ENCODE results near the gene CLDN4.
"Not testable (repeated sequence)": the region's sequence is repeated elsewhere in the genome, so short reads cannot be mapped to it uniquely, and the experiment has no call there.

The CLDN4 gene, protein sequence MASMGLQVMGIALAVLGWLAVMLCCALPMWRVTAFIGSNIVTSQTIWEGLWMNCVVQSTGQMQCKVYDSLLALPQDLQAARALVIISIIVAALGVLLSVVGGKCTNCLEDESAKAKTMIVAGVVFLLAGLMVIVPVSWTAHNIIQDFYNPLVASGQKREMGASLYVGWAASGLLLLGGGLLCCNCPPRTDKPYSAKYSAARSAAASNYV

DNA sequence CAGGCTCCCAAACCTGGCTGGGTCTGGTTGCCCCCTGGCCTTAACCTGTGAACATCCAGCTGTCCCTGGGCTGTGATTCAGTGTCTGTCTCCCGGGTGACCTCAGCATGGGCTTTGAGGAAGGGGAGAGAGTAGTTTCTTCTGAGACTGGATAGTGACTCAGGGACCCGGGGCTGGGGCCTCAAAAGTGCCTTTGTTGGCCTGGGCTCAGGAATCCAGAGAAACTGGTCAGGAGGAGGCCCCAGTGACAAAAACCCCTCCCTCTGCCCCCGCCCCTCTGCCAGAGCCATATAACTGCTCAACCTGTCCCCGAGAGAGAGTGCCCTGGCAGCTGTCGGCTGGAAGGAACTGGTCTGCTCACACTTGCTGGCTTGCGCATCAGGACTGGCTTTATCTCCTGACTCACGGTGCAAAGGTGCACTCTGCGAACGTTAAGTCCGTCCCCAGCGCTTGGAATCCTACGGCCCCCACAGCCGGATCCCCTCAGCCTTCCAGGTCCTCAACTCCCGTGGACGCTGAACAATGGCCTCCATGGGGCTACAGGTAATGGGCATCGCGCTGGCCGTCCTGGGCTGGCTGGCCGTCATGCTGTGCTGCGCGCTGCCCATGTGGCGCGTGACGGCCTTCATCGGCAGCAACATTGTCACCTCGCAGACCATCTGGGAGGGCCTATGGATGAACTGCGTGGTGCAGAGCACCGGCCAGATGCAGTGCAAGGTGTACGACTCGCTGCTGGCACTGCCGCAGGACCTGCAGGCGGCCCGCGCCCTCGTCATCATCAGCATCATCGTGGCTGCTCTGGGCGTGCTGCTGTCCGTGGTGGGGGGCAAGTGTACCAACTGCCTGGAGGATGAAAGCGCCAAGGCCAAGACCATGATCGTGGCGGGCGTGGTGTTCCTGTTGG is at the start of gene CLDN4:
TSS of gene CLDN4 (plus strand) at position 316 of the 903 bp plus-strand sequence. CDS start at position 522, 206 bp downstream.
- no peak for DNase-seq (ENCODE audit: low read depth)
- TF ChIP-seq, protein P1, sequence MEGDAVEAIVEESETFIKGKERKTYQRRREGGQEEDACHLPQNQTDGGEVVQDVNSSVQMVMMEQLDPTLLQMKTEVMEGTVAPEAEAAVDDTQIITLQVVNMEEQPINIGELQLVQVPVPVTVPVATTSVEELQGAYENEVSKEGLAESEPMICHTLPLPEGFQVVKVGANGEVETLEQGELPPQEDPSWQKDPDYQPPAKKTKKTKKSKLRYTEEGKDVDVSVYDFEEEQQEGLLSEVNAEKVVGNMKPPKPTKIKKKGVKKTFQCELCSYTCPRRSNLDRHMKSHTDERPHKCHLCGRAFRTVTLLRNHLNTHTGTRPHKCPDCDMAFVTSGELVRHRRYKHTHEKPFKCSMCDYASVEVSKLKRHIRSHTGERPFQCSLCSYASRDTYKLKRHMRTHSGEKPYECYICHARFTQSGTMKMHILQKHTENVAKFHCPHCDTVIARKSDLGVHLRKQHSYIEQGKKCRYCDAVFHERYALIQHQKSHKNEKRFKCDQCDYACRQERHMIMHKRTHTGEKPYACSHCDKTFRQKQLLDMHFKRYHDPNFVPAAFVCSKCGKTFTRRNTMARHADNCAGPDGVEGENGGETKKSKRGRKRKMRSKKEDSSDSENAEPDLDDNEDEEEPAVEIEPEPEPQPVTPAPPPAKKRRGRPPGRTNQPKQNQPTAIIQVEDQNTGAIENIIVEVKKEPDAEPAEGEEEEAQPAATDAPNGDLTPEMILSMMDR (conservative IDR thresholded peaks at IDR 0.05; ENCODE audit: low read depth, low read length), result no peak
- no peak within 1 kb of the TSS for H3K4me3 ChIP-seq (ENCODE audit: low read depth, low read length)

DNA sequence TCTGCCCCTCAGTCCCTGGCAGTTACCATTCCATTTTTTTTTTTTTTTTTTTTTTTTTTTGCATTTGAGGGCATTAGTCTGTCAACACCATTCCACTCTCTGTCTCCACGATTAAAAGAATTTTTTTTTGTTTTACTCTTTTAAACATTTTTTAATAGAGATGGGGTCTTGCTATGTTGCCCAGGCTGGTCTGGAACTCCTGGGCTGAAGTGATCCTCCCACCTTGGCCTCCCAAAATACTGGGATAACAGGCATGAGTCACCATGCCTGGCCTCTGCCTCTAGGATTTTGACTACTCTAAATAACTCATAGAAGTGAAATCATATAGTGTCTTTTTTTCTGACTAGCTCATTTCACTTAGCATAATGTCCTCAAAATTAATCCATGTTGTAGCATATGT is 44.2 kb upstream of the CLDN4 start:
- DNase-seq (ENCODE audit: low read depth), result no peak
- no peak overlapping the region for H3K4me3 ChIP-seq (ENCODE audit: low read depth, low read length)
- TF ChIP-seq, protein P1 (conservative IDR thresholded peaks at IDR 0.05; ENCODE audit: low read depth, low read length), result no peak

DNA sequence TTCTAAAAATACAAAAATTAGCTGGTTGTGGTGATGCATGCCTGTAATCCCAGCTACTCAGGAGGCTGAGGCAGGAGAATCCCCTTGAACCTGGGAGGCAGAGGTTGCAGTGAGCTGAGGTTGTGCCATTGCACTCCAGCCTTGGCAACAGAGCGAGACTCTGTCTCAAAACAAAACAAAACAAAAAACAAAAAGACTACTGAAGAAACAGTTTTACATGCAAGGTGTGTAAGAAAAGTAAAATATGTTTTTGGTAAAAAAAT is 43.1 kb upstream of the CLDN4 start:
- not testable (repeated sequence) for DNase-seq (ENCODE audit: low read depth)

DNA sequence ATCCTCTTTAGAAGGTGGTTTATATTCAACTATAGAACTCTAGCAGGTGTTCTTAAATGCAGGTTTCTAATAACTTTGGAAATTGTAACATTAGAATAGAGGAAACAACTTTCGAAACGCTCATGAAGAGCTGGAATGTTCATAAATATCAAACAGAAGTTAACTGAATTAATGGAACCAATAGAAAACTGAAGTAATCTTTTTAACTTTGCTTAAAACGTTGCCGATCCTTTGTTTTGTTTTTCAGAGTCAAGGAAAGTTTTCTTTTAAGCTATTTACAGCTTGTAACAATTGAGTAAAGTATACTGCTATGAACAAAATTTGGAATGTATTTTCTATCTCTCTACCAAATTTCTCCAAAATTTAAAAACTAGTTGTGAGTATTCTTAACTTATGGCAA is 41.7 kb upstream of the CLDN4 start:
- TF ChIP-seq, protein P1 (conservative IDR thresholded peaks at IDR 0.05; ENCODE audit: low read depth, low read length), result no peak
- H3K4me3 ChIP-seq (ENCODE audit: low read depth, low read length), result no peak overlapping the region
- DNase-seq (ENCODE audit: low read depth), result no peak

More for the DNA sequence above, 43.1 kb upstream of the CLDN4 start:
- H3K4me3 ChIP-seq (ENCODE audit: low read depth, low read length), result not testable (repeated sequence)

DNA sequence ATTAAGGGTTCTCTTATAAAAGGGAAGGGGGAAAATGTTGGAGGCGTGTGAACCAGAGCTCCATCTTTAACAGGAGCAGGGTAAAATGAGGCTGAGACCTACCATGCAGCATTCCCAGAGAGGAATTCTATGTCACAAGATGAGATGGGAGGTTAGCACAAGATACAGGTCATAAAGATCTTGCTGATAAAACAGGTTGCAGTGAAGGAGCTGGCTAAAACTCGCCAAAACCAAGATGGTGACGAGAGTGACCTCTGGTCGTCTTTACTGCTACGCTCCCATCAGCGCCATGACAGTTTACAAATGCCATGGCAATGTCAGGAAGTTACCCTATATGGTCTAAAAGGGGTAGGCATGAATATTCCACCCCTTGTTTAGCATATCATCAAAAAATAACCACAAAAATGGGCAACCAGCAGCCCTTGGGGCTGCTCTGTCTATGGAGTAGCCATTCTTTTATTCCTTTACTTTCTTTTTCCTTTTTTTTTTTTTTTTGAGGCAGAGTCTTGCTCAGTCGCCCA is 39.6 kb upstream of the CLDN4 start:
- not testable (repeated sequence) for DNase-seq (ENCODE audit: low read depth)

DNA sequence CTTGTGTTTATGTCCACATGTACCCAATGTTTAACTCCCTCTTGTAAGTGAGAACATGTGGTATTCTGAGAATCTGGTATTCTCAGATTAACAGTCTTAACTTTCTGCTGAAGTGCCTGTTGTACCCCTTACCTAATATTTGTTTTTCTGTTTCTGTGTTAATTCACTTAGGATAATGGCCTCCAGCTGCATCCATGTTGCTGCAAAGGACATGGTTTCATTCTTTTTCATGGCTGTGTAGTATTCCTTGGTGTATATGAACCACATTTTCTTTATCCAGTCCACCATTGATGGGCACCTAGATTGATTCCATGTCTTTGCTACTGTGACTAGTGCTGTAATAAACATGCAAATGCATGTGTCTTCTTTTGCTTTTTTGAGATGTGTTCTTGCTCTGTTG is 35.6 kb upstream of the CLDN4 start:
- H3K4me3 ChIP-seq (ENCODE audit: low read depth, low read length); DNase-seq (ENCODE audit: low read depth): not testable (repeated sequence)

More for the DNA sequence above, 39.6 kb upstream of the CLDN4 start:
- H3K4me3 ChIP-seq (ENCODE audit: low read depth, low read length), result not testable (repeated sequence)

DNA sequence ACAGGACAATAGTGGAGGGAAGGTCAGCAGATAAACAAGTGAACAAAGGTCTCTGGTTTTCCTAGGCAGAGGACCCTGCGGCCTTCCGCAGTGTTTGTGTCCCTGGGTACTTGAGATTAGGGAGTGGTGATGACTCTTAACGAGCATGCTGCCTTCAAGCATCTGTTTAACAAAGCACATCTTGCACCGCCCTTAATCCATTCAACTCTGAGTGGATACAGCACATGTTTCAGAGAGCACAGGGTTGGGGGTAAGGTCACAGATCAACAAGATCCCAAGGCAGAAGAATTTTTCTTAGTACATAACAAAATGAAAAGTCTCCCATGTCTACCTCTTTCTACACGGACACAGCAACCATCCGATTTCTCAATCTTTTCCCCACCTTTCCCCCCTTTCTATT is 34.1 kb upstream of the CLDN4 start:
- DNase-seq (ENCODE audit: low read depth); H3K4me3 ChIP-seq (ENCODE audit: low read depth, low read length): not testable (repeated sequence)

DNA sequence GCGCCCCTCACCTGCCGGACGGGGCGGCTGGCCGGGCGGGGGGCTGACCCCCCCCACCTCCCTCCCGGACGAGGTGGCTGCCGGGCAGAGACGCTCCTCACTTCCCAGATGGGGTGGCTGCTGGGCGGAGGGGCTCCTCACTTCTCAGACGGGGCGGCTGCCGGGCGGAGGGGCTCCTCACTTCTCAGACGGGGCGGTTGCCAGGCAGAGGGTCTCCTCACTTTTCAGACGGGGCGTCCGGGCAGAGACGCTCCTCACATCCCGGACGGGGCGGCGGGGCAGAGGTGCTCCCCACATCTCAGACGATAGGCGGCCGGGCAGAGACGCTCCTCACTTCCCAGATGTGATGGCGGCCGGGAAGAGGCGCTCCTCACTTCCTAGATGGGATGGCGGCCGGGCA is 33.6 kb upstream of the CLDN4 start:
- not testable (repeated sequence) for H3K4me3 ChIP-seq (ENCODE audit: low read depth, low read length); DNase-seq (ENCODE audit: low read depth)

DNA sequence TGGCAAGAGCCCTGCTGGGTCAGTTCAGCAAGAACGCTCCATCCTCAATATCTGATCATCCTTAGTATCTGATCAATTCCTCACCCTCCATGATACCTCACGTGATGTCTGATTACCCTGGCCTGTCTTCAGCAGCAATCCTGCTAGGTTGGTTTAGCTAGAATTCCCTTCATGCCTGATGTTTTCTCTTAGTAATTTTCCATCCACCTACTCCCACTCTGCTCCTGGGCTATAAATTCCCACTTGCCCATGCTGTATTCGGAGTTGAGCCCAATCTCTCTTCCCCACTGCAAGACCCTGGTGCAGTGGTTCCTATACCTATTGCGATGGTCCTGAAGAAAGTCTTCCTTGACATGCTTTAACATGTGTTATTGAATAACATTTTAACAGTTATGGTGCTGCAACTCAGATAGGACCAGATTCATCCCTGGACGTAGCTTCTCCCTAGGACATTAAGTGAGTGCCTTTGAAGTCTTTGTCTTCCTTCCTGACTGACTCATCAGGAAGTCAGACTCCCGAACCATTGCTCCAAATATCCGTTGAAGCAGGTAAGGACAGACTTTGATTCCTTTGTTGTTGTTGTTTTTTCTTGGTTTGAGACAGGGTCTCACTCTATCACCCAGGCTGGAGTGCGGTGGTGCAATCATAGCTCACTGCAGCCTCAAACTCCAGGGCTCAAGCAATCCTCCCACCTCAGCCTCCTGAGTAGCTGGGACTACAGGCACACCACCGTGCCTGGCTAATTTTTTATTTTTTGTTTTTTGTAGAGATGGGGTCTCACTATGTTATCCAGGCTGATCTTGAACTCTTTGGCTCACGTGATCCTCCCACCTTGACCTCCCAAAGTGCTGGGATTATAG is 31.3 kb upstream of the CLDN4 start:
- TF ChIP-seq, protein P1 (conservative IDR thresholded peaks at IDR 0.05; ENCODE audit: low read depth, low read length), result no peak
- DNase-seq (ENCODE audit: low read depth), result no peak
- H3K4me3 ChIP-seq (ENCODE audit: low read depth, low read length), result no peak overlapping the region
